ENCODE measurements around the gene ECE2.
A peak's percentile ranks its signal among the peaks of the same experiment; 100 is the strongest.

ECE2 gene

GRCh38 chr3:184275961-184276910 is at the start of gene ECE2:
Gene ECE2 (plus strand): TSS chr3:184276022. CDS start chr3:184276154, 132 bp downstream.
- DNase-seq, result no peak

- no peak for DNase-seq
Measured at GRCh38 chr3:184227481-184227935, 48.3 kb upstream of the ECE2 start.

GRCh38 chr3:184228376-184229137 is 47.3 kb upstream of the ECE2 start:
- no peak for DNase-seq

GRCh38 chr3:184229394-184230080 is 46.3 kb upstream of the ECE2 start, which contains the start of gene VWA5B2:
Gene VWA5B2 (plus strand): TSS chr3:184229585. CDS start chr3:184230529, 944 bp downstream.
- DNase-seq, result peak; percentile 65

GRCh38 chr3:184230081-184230602 is 45.7 kb upstream of the ECE2 start:
- no peak for DNase-seq

GRCh38 chr3:184230603-184231528 is 45.0 kb upstream of the ECE2 start:
- no peak for DNase-seq

GRCh38 chr3:184231671-184232070 is 44.2 kb upstream of the ECE2 start:
- DNase-seq, result no peak

- no peak for DNase-seq
Measured at GRCh38 chr3:184233127-184233843, 42.5 kb upstream of the ECE2 start.

- DNase-seq, result no peak
Measured at GRCh38 chr3:184234224-184234623, 41.6 kb upstream of the ECE2 start.

- DNase-seq, result no peak
Measured at GRCh38 chr3:184234671-184235380, 41.0 kb upstream of the ECE2 start.

GRCh38 chr3:184235381-184236032 is 40.3 kb upstream of the ECE2 start:
- no peak for DNase-seq

GRCh38 chr3:184236033-184236410 is 39.8 kb upstream of the ECE2 start:
- DNase-seq, result no peak

GRCh38 chr3:184236636-184237035 is 39.2 kb upstream of the ECE2 start:
- no peak for DNase-seq

- no peak for DNase-seq
Measured at GRCh38 chr3:184237211-184237610, 38.6 kb upstream of the ECE2 start.

- no peak for DNase-seq
Measured at GRCh38 chr3:184237807-184238206, 38.0 kb upstream of the ECE2 start.

- no peak for DNase-seq
Measured at GRCh38 chr3:184238246-184238818, 37.5 kb upstream of the ECE2 start.

GRCh38 chr3:184239221-184239620 is 36.6 kb upstream of the ECE2 start:
- no peak for DNase-seq

GRCh38 chr3:184239708-184240107 is 36.1 kb upstream of the ECE2 start:
- no peak for DNase-seq

All from right hindlimb (tissue), 1 donor.